Measurements from ENCODE around the gene TBC1D23. TPM values are rescaled to one million over a fixed set of nuclear protein-coding genes. Genes with fewer than 3 reads are reported as not detected.

TBC1D23 gene
- polyA plus RNA-seq, 1 of the 3 experiments (the other 2 are of a cell fraction), result 6.7 TPM

- TF ChIP-seq REST (IDR thresholded peaks at IDR 0.05; ENCODE audit: low read depth, low read length) (no peak), SIN3A (IDR thresholded peaks at IDR 0.05; ENCODE audit: borderline replicate concordance, low read depth, low read length) (no peak), NRF1 (IDR thresholded peaks at IDR 0.05; ENCODE audit: low read depth, low read length) (no peak)
Observed at GRCh38 chr3:100299016-100299415, 38.2 kb downstream of the TBC1D23 start (continued).

- no peaks in the 10 kb centered on the region for H3K79me2 ChIP-seq (ENCODE audit: insufficient read depth)
- WGBS (ENCODE audit: low lambda C conversion rate), result 100% methylated on average over 1 of the region's 1 CpG
- H3K9ac ChIP-seq, result no peak overlapping the region
- no peaks in the 10 kb centered on the region for H3K9me2 ChIP-seq
- no peaks in the 10 kb centered on the region for H3K9me3 ChIP-seq
- H3K4me1 ChIP-seq (ENCODE audit: control insufficient read depth in 1 of 2, insufficient read depth in 2 of 2, low read depth in 1 of 2, low read length in 1 of 2), result no peaks in the 10 kb centered on the region
- no peaks in the 10 kb centered on the region for H3K27me3 ChIP-seq (ENCODE audit: insufficient read depth)
- H3K27ac ChIP-seq (ENCODE audit: low read depth in 2 of 2, low read length in 1 of 2), result no peak overlapping the region; a peak in 1 of 4 replicates
- peaks cover 52 to 59% of the 10 kb centered on the region in 2 experiments for H3K36me3 ChIP-seq (replicated peaks in 1 of 2; ENCODE audit: control insufficient read depth in 1 of 2, insufficient read depth in 2 of 2, low read length in 1 of 2)
- POLR2A ChIA-PET, result no interaction called here
- peaks cover 1% of the 10 kb centered on the region for H3F3A ChIP-seq (replicated peaks; ENCODE audit: insufficient read depth)
- DNase-seq, result no peak
- no peak for TF ChIP-seq FOXM1 (IDR thresholded peaks at IDR 0.05; ENCODE audit: low read depth)
- no peak for TF ChIP-seq RAD21 (IDR thresholded peaks at IDR 0.05; ENCODE audit: low read length)
- TF ChIP-seq REST (IDR thresholded peaks at IDR 0.05; ENCODE audit: low read depth, low read length), result no peak
- no peak for TF ChIP-seq YY1 (IDR thresholded peaks at IDR 0.05; ENCODE audit: low read depth)
- TF ChIP-seq TEAD4 (IDR thresholded peaks at IDR 0.05; ENCODE audit: borderline replicate concordance, insufficient read depth), result no peak
- no peak for TF ChIP-seq CTCF (IDR thresholded peaks at IDR 0.05)
- TF ChIP-seq SIN3A (IDR thresholded peaks at IDR 0.05; ENCODE audit: borderline replicate concordance, low read depth, low read length), result no peak
- TF ChIP-seq MEF2A (IDR thresholded peaks at IDR 0.05; ENCODE audit: borderline replicate concordance, low read depth), result no peak
- no peak for TF ChIP-seq FOXJ3 (CRISPR knock-in tag; IDR thresholded peaks at IDR 0.05)
- TF ChIP-seq RXRA (IDR thresholded peaks at IDR 0.05; ENCODE audit: borderline replicate concordance, low read depth), result no peak
- no peak for TF ChIP-seq NRF1 (IDR thresholded peaks at IDR 0.05; ENCODE audit: low read depth, low read length)
- CTCF ChIA-PET, result interaction anchor here (1.1 to 2.1 kb wide), 3 partner anchors 10 to 156 kb away, joined by 3 to 7 read pairs (median 3); no protein-coding TSS in a partner anchor
- H4K20me1 ChIP-seq (ENCODE audit: insufficient read depth), result no peaks in the 10 kb centered on the region
- no peak overlapping the region for H3K4me3 ChIP-seq (ENCODE audit: low read depth in 2 of 2, low read length in 1 of 2)
- H2AFZ ChIP-seq (ENCODE audit: low read depth), result no peak overlapping the region
- no peak overlapping the region for H3K4me2 ChIP-seq
Observed at GRCh38 chr3:100306695-100307094, 45.9 kb downstream of the TBC1D23 start.
